NOMO-1 (cell line): ENCODE measurements around the gene DHX8.

Source experiments
- DNase-seq, 2 experiments: peaks; one replicate each; lab custom pipeline; 2025; ENCODE audit not compliant: unreplicated experiment in 2 of 2; lab: John Stamatoyannopoulos, UW

The DHX8 gene

DNA sequence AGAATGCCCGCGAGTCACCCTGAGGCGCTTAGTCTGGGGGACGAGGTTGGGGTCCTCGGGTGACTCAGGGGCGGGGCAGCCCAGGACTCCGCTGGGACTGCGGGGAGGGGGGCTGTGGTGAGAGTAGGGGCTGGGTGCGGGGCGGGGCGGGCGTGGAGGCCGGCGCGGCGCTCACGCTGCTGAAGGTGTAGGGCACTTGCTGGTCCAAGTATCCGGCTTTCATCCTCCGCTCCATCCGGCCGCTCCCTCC lies 61.5 kb downstream of the DHX8 start:
- no peak for DNase-seq

DNA sequence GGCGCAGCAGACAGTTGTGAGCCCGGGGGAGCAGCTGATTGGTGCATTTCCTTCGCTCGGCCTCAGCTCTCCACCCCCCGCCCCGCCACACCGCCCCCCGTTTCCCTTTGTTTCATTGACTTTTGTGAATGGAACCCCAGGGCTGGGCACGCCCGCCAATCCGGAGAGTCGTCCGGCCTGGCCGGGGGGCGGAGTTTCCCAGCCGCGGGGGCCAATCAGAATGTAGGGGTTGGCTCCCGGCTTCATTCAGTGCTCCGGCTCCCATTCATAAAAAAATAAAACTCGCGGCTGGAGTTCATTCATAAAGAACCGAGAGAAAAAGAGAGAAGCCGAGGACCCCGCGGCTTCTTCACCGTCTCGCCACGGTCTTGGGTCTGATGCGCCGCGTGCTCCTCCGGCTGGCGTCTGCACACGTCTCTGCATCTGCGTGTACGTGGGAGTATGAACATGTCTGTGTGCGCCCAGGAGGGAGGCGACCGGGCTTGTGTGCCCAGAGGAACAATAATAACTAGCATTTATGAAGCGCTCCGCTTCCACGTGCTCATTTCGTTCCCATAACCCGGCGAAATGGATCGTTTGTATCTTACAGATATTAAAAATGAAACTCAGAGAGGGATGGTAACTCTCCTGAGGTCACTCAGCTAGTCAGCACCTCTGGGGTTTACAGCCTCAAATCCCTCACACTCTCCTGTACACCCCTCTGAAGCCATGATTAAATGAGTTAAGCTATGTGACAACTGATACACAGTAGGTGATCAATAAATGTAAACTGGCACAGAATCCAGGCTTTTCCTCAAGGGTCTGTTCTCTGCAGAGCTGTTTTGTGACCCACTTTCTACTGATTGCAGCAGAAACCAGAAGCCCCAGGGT lies 62.8 kb downstream of the DHX8 start, which contains the start of gene ETV4:
TSS of gene ETV4 (minus strand) at position 22 of the 870 bp plus-strand sequence. CDS start 723 bp downstream, outside the sequence.
- peak; percentile 89 to 90 for DNase-seq

DNA sequence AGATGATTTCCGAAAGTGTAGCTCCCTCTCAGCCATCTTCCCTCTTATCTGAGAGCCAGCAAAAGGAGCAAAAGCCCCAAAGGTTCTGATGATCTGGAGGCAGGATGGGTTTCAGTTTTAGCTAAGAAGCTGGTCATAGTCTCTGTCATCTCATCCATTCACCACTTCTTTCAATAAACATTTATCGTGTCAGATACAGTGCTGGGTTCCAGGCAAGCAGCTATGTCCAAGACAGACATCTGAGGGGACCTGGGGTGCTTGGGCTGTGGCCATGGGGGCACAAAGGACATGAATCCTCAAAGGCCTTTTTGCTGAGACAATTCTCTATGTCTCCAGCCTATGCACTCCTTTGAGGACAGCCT lies 63.4 kb downstream of the DHX8 start:
- no peak for DNase-seq

DNA sequence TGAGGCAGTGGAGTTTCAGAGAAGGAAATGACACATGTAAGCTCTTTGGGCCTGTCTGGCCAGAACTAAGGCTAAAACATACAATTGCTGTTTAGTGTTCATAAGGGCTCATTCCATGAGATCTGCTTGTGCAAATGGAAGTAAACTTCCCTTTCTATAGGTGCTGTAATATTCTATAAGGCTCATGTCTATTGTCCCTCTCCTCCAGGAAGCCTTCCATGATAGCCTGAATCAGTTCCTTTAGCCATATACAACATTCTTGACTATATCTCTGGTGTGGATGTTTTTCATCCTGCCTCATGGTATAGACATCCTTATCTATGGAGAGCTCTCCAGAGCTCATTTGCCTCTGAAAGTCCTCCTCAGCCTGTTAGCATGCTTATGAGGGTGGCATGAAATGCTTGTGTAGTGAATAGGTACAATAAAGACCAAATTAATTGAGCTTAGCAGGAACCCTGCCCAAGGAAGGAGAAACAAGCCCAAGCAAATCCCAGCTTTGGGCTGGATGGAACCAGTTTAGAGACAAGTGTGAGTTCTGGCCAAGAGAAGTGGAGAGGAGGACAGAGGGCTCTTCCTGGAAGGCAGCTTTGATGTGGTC lies 64.0 kb downstream of the DHX8 start:
- DNase-seq = no peak

DNA sequence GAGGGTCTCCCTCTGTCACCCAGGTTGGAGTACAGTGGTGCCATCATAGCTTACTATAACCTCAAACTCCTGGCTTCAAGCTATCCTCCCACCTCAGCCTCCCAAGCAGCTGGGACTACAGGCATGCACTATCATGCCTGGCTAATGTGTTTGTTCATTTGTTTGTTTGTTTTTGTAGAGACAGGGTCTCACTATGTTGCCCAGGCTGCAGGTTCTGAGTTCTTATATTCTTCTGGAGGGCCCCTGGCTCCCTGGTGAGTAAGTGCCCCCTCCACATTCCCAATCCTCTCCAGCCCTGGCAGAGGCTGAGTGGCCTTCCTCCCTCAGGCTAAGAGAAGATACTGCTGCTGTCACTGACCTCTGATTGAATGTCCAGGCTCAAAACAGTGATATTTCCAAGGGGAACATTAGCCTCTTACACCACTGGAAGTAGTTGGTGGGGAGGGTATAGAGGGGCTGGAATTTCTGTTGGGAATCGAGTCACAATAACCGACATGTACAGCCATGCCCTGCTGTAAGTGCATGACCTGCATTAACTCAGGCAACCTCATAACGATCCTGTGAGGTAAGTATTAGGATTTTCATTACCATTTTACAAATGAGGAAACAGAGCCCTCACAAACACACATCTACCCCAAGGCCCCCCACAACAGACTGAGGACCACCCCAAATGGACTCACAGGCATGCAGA lies 65.1 kb downstream of the DHX8 start:
- DNase-seq = no peak

DNA sequence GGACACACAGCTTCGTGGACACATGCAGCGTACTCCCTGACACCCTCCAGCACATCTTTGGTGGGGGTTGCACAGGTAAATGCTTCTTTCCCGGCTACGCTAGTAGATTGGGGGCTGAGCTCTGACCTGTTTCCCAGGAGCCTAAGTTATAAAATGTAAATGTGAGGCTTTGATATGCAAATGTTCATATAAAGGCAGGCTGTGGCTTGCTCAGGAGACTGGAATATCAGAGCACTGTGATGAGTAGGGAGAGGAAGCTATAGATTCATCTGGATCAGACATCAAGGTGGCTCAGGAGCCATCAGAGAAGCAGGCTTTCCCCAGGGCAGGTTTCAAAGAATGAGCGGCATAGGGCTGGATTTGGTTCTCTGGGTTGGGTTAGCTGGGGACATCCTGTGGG lies 65.7 kb downstream of the DHX8 start:
- DNase-seq = no peak

DNA sequence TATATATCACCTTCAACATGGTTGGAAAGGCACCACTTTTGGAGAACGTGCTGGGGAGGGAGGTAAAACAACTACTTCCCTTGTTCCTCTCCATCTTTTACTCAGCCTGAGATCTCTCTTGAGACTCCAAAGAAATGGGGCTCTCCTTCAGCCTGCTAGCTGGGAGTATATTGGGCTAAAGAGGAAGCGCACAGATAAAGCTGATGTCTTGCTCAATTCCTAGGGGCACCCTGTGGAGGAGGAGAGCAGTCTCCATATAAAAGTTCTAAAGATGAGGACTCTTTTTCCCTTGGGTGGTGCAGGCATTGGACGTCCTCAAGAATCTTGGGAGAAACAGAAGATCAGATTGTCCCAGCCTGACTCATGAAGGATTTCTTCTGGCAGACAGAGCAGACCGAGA lies 67.0 kb downstream of the DHX8 start:
- peak; percentile 59 to 63 for DNase-seq

DNA sequence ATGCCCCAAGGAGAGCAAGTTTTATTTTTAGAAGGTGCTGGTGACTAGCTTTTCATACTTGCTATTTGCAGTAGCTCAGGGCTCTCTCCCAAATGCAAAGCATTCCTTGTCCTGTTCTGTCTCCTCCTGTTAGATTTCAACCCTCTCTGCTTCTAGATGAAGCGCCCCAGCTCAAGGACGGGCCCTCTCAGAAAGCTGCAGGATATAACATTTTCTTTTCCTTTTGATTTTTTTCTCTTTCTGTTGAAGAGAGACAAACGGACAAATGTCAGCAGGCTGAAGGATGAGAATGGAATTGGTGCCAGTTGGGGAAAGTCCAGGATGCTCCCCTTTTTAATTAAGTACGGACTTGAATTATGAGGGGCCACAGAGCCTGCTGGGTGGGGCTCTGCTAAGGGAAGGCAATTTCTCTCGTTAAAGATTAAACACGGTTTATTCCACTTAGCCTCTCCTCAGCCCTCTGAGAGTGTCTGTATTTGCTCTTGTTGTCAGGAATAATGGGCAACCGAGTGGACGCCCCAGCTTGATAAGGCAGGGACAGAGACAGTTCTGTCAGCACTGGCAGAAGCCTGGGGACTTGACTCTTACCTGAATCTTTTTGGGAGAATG lies 68.6 kb downstream of the DHX8 start:
- no peak for DNase-seq

DNA sequence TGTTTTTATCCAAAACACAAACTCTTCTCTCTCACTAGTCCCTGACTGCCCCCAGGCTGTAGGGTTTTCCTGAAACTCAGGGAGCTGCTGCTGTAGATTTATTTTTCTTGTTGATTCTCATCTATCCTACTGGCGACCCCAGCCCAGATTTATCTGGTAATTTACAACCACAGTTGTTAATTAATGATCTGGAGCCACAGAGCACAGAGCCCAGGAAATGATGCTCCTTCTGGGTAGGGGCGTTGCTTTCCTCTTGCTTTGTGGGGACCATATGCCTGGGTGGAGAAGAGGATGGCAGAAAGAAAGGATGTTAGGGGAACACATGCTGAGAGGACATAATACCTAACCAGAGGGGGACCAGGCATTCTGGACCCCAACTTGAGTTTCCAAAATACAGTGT lies 69.8 kb downstream of the DHX8 start:
- no peak for DNase-seq

DNA sequence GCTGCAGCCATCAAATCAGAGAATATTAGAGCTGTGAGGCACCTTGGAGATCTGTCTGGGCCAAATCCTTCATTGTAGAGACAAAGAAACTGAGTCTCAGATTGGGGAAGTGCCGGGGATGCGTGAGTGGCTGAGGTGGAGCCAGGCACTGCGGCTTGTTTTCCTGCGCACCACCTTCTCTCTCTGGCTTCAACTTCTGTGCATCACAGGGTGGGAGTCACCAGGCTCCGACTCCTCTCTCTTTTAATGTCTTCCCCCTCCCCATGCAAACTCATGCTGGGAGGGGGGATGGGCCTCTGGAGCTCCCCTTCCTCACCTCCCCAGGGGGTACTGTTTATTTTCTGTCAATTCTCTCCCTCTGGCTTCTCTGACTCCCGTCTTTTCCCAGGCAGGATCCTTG lies 71.1 kb downstream of the DHX8 start:
- no peak for DNase-seq

DNA sequence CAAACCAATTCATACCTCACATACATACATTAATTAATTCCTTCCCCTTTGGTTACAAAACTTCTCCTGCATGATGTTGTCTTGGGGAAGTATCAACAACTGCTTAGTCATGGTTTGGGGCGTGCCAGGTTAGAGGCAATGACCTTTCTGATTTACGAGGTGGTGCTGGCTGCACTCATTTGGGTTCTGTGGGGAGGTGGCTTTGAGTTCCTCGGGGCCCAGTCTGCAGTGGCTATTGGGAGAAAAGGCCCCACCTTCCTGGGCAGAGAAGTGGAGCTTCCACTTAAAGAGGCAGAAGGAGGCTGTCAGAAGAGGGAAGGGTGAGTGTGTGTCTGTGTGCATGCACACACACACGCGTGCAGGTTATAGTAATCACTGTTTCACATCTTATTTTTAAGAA lies 72.5 kb downstream of the DHX8 start:
- peak; percentile 99 for DNase-seq

DNA sequence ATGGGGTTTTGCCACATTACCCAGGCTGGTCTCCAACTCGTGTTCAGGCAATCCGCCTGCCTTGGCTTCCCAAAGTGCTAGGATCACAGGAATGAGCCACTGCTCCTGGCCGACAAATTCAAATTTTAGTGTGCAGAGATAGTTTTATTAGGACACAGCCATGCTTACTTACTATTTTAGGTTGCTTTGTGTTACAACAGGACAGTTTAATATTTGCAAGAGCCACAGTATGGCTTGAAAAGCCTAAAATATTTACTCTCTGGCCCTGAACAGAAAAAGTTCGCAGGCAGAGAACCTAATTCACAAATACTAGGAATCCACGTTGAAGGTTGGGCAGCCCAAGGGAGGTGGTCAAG lies 75.0 kb downstream of the DHX8 start:
- no peak for DNase-seq

DNA sequence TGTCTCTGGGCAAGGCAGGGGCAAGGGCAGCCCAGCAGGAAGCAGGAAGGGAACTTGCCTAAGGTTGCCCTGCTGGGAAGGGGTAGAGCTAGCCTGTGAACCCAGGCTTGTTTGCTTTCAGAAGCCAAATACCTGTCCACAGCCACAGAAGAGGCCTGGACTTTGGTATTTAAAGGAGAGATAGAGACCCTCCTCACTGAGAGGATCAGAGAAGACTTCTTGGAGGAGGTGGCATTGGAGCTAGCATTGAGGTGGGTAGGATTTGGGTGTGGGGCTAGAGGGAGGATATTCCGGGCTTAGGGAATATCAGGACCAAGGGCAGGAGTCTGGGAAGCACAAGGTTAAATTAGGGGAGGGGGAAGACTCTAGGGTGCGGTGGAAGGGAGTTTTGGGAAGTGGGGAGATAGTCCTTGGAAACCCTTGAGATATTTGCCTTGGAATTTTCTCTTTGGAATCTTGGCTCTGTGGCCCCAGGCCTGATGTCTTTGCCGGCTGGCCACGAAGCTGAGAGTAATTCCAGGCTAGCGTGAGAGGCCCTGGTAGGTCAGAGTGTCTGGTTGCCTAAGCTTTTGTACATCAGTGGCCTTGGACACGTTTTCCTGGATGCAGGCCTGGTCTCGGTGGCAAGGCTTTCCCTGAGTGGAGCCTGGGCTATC lies 75.5 kb downstream of the DHX8 start:
- DNase-seq = no peak

DNA sequence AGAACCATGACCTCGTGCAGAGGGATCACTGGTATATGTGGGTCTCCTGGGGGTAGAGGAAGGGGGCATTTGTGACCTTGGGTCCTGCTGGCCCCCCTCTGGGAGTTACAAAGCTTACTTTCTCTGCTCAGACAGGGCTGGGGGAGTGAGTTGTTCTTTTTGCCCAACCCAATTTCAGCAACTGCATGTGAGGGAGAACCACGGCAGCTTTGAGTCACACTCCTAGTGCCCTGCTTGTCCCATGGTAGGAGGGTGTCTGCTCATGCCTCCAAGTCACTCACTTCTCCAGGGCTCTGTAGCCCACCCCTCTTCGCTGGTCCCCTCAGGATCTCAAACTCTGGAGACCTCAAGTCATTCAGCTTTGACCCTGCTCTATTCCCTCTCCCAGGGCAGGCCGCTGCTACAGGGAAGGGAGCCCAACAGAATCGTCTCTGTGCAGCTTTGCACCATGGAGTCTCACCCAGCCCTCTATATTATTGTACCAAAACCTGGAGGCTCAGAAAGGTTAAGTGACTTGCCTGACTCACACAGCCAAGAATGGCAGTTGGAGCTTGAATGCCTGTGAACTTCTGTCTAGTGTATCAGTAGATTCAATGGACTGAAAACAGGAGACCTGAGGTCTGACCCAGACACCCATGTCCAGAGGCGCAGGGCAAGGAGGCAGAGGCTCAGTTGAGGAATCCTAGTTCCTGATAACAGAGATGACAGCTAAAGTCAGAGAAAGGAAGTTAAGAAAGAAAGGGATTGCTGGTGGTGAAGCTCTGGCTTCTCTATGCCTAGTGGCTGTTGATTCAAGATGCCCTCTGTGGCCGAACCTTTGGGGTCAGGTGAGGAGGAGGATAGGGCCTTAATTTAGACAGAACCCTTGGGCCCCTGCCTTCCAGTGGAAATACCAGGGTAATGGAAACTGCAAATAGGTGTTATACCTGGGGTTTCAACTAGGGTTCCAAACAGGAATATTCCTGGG lies 77.0 kb downstream of the DHX8 start:
- DNase-seq = no peak

DNA sequence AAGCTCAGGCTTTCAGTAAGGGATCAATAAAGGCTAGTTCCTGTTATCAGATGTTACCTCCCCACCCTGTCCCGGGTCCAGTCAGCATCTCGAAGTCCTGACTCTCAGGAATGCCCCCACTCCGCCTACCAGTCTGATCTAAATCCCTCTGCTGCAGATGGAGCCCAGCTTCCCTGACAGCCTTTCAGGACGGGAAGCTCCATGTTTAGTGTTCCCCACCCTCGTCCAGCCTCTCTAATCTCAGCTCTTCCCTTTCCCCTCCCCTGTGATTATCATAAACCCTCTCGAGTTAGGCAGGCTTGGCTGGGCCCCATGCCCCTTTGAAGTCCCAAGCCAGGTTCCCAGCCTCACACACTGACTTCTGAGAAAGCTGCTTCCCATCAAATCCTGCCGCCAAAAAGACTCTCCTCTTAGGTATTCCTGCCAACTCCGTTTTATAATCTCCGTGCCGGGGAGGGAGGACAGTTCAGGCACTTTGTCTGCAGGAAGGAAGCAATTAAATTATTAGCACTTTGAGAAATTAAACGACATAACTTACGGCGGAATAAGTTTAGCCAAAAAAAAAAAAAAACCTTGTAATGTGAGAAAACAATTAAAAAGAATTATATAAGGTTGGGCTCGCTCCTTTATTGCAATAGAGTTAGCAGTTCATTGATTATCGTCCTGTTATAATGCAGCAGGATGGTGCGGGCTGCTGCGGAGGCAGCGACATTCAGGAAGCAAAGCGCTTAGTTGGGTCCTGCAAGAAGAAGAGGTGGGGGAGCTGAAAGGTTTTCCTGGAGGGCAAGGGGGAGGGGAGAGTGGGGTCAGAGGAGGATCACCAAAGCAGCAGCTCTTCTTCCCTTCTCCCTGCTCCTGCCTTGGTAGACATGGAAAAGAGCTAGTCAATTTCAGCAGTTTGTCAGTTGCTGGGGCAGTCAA lies 79.2 kb downstream of the DHX8 start:
- DNase-seq = peak in 1 of 2 experiments; percentile 20

DNA sequence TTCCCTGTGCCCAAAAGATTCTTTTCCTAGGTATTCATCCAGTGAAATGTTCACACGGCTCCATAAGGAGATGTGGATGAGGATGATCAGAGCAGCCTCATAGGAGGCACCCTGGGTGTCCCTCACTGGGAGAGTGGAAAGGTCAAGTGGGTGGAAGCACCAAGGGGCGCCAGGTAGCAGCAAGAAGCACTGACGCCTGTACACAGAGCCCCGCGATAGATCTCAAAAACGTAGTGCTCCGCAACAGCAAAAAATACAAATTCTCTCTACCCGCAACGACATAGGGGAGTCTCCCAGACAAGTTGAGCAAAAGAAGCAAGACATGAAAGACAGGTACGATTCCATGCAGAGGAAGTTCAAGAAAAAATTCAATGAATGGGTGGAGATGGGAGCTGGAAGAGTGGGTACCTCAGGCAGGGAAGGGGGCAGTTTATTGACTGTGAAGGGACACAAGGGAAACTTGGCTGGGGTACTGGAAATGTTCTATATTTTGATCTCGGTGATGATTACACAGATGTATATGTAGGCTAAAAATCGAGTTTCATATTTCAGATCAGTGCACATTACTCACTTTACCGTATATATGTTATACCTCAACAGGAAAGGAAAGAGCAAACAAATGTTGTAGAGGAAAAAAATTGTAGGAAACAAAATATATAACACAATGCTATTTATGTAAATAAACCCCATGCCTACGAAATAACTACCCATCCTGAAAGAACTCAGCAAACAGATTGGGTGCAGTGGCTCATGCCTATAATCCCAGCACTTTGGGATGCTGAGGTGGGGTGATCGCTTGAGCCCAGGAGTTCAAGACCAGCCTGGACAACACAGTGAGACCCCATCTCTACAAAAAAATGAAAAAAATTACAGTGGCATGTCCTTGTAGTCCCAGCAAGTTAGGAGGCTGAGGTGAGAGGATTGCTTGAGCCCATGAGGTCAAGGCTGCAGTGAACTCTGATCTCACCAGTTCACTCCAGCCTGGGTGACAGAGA lies 80.1 kb downstream of the DHX8 start:
- no peak for DNase-seq

DNA sequence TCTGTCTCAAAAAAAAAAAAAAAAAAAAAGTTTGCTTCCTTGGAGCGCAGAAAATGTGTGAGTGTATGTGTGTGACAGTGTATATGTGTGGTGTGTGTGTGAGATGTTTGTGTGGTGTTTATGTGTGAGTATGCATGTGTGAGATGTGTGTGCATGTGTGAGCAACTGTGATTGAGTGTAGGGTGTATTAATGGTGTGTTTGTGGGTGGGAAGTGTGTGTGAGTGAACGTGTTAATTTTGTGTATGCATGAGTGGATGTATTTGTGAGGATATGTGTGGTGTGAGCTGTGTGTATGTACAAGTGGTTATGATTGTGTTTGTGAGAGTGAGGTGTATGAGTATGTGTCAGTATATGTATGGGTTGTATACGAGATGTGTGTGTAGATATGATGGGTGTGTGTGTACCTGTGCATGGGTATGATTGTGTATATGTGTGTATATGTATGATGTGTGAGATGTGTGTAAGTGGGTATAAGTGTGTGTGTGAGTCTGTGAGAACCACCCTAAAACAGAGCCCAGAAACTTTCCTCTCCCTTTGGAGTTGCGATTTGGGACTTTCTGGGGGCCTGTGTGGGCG lies 84.8 kb downstream of the DHX8 start:
- DNase-seq = no peak

DNA sequence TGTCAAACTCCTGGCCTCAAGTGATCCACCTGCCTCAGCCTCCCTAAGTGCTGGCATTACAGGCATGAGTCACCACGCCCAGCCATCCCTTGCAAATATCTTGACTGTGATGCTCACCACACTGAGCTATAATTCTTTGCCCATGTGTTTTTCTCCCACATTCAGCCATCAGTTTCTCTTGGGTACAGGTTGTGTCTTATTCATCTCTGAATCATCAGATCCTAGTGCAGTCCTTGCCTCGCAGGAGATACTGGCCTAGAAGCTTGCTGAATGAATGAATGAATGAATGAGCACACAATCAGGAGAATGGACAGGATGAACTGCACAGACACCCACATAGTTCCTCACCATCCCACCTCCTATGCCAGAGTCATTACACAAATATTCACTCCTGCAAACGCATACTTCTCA lies 86.7 kb downstream of the DHX8 start:
- no peak for DNase-seq
